H9 (cell line): ENCODE data around the gene AP3S2. TPM values are rescaled to one million over a fixed set of nuclear protein-coding genes. Genes with fewer than 3 reads are reported as not detected.

Experiments used
- DNase-seq: peaks from one replicate; pipeline ENCODE4 v3.0.0-alpha.2; 2017
- H2AFZ ChIP-seq: one replicate; pipeline ENCODE4 v1.6.1; 2013; ENCODE audit warnings: mild to moderate bottlenecking, low read length, control low read depth, moderate library complexity
- H2AK5ac ChIP-seq: 2 replicates; pipeline ENCODE4 v1.6.1; 2013; ENCODE audit warnings: low read length, control low read depth, mixed read lengths; ENCODE audit not compliant: insufficient read length
- H2BK120ac ChIP-seq: one replicate; pipeline ENCODE4 v1.6.1; 2013; ENCODE audit warnings: low read depth, mild to moderate bottlenecking, low read length, control low read depth, inconsistent platforms; ENCODE audit not compliant: poor library complexity, severe bottlenecking
- H2BK12ac ChIP-seq: 2 replicates; pipeline ENCODE4 v1.6.1; 2013; ENCODE audit warnings: low read length, control low read depth, mixed read lengths, low read depth; ENCODE audit not compliant: insufficient read length
- H2BK15ac ChIP-seq: 2 replicates; pipeline ENCODE4 v1.6.1; 2013; ENCODE audit warnings: low read depth, low read length, control low read depth
- H2BK20ac ChIP-seq: one replicate; pipeline ENCODE4 v1.6.1; 2013; ENCODE audit warnings: low read depth, mild to moderate bottlenecking, low read length, control low read depth, inconsistent platforms; ENCODE audit not compliant: poor library complexity, severe bottlenecking
- H2BK5ac ChIP-seq: 2 replicates; pipeline ENCODE4 v1.6.1; 2013; ENCODE audit warnings: low read length, control low read depth, mixed read lengths; ENCODE audit not compliant: insufficient read length
- H3K14ac ChIP-seq: 2 replicates; pipeline ENCODE4 v1.6.1; 2013; ENCODE audit warnings: low read length, control low read depth; ENCODE audit not compliant: insufficient read depth
- H3K18ac ChIP-seq: 2 replicates; pipeline ENCODE4 v1.6.1; 2013; ENCODE audit warnings: low read depth, mild to moderate bottlenecking, mixed read lengths, low read length, control low read depth; ENCODE audit not compliant: insufficient read length
- H3K23ac ChIP-seq: 2 replicates; pipeline ENCODE4 v1.6.1; 2013; ENCODE audit warnings: low read length, control low read depth, mixed read lengths, low read depth; ENCODE audit not compliant: insufficient read length
- H3K23me2 ChIP-seq: 2 replicates; pipeline ENCODE4 v1.6.1; 2013; ENCODE audit warnings: low read depth, mild to moderate bottlenecking, mixed read lengths, low read length, control low read depth; ENCODE audit not compliant: insufficient read length, poor library complexity, severe bottlenecking
- H3K27ac ChIP-seq: 2 replicates; pipeline ENCODE4 v1.5.1; 2013; ENCODE audit warnings: low read length, control low read depth, mixed read lengths, low read depth; ENCODE audit not compliant: insufficient read length
- H3K27me3 ChIP-seq: 2 replicates; pipeline ENCODE4 v1.6.1; 2013; ENCODE audit warnings: low read length, control low read depth, inconsistent platforms; ENCODE audit not compliant: insufficient read depth
- H3K4ac ChIP-seq: 2 replicates; pipeline ENCODE4 v1.6.1; 2013; ENCODE audit warnings: low read depth, mild to moderate bottlenecking, control low read depth, inconsistent platforms, low read length, moderate library complexity
- H3K4me1 ChIP-seq: 2 replicates; pipeline ENCODE4 v1.6.1; 2013; ENCODE audit warnings: low read length, control low read depth, inconsistent platforms; ENCODE audit not compliant: insufficient read depth
- H3K4me2 ChIP-seq: 2 replicates; pipeline ENCODE4 v1.6.1; 2013; ENCODE audit warnings: low read length, control low read depth, mixed read lengths; ENCODE audit not compliant: insufficient read length, insufficient read depth
- H3K56ac ChIP-seq: 2 replicates; pipeline ENCODE4 v1.6.1; 2013; ENCODE audit warnings: low read depth, mild to moderate bottlenecking, mixed read lengths, low read length, control low read depth; ENCODE audit not compliant: insufficient read length
- H3K79me1 ChIP-seq: 2 replicates; pipeline ENCODE4 v1.6.1; 2013; ENCODE audit warnings: low read depth, mild to moderate bottlenecking, moderate library complexity, low read length, control low read depth, inconsistent platforms; ENCODE audit not compliant: insufficient read depth, poor library complexity, severe bottlenecking
- H3K79me2 ChIP-seq: 2 replicates; pipeline ENCODE4 v1.6.1; 2013; ENCODE audit warnings: low read length, control low read depth, inconsistent platforms; ENCODE audit not compliant: insufficient read depth
- H3K9ac ChIP-seq: 2 replicates; pipeline ENCODE4 v1.6.1; 2013; ENCODE audit warnings: low read length, control low read depth, mixed read lengths; ENCODE audit not compliant: insufficient read length; ENCODE audit errors: extremely low read depth
- H3K9me3 ChIP-seq: one replicate; pipeline ENCODE4 v1.6.1; 2013; ENCODE audit warnings: low read depth, low read length, inconsistent platforms; ENCODE audit not compliant: control insufficient read depth
- H3T11ph ChIP-seq: one replicate; pipeline ENCODE4 v1.6.1; 2013; ENCODE audit warnings: mild to moderate bottlenecking, low read length, control low read depth, inconsistent platforms
- H4K20me1 ChIP-seq: one replicate; pipeline ENCODE4 v1.6.1; 2013; ENCODE audit not compliant: control insufficient read depth, insufficient read length, insufficient read depth
- H4K5ac ChIP-seq: 2 replicates; pipeline ENCODE4 v1.6.1; 2013; ENCODE audit warnings: low read depth, mild to moderate bottlenecking, mixed read lengths, low read length, control low read depth; ENCODE audit not compliant: insufficient read length
- H4K8ac ChIP-seq: replicated peaks from 2 replicates; pipeline ENCODE4 v1.6.1; 2013; ENCODE audit warnings: low read length, control low read depth, mixed read lengths, low read depth; ENCODE audit not compliant: insufficient read length
- H4K91ac ChIP-seq: 2 replicates; pipeline ENCODE4 v1.6.1; 2013; ENCODE audit warnings: low read depth, mild to moderate bottlenecking, moderate library complexity, mixed read lengths, low read length, control low read depth; ENCODE audit not compliant: insufficient read length
- H3K27ac Mint-ChIP-seq, 3 experiments: 2 replicates in 2 of 3; 3 replicates in 1 of 3; pipeline ENCODE4 v1.8.0; 2020 to 2021; ENCODE audit warnings: mixed read lengths in 3 of 3, mild to moderate bottlenecking in 1 of 3, moderate library complexity in 1 of 3
- H3K27me3 Mint-ChIP-seq: 2 replicates; pipeline ENCODE4 v1.8.0; 2021; ENCODE audit warnings: low read depth, mild to moderate bottlenecking, moderate library complexity, mixed read lengths
- H3K36me3 Mint-ChIP-seq, 3 experiments: 2 replicates in 2 of 3; 3 replicates in 1 of 3; pipeline ENCODE4 v1.8.0; 2020 to 2021; ENCODE audit warnings: low read depth in 3 of 3, mixed read lengths in 3 of 3; ENCODE audit not compliant: insufficient read depth in 1 of 3
- H3K4me1 Mint-ChIP-seq, 2 experiments: 2 replicates each; pipeline ENCODE4 v1.8.0; 2020; ENCODE audit warnings: mixed read lengths in 2 of 2
- H3K4me3 Mint-ChIP-seq, 2 experiments: 2 replicates in 1 of 2; 3 replicates in 1 of 2; pipeline ENCODE4 v1.8.0; 2020 to 2021; ENCODE audit warnings: mild to moderate bottlenecking in 2 of 2, mixed read lengths in 2 of 2, moderate library complexity in 1 of 2
- H3K9me3 Mint-ChIP-seq, 2 experiments: 2 replicates in 1 of 2; 3 replicates in 1 of 2; pipeline ENCODE4 v1.8.0; 2020; ENCODE audit warnings: mild to moderate bottlenecking in 2 of 2, mixed read lengths in 2 of 2, moderate library complexity in 1 of 2
- WGBS: extraction: QIAGEN DNeasy Blood & Tissue Kit; methylation state at CpG from one replicate; pipeline ENCODE4 v1.1.7; 2013; ENCODE audit warnings: missing lambda C conversion rate, low lambda C conversion rate, mixed read lengths; ENCODE audit not compliant: insufficient read length; ENCODE audit errors: extremely low coverage; 5-methylcytosine and 5-hydroxymethylcytosine counted together
- total RNA-seq: library from RNA; stranded (reverse); gene quantifications from 2 replicates; pipeline ENCODE4 v1.2.1, GENCODE V29; 2021
- TF ChIP-seq, protein P1 (sequence below): fragments of 200-600 bp; sonication (generic); conservative IDR thresholded peaks from 3 replicates; pipeline ENCODE4 v1.8.0; 2021; ENCODE audit warnings: antibody characterized with exemption, mild to moderate bottlenecking

Gene AP3S2
- total RNA-seq, 1 experiment from 2014 or later, result 33.9 TPM

DNA sequence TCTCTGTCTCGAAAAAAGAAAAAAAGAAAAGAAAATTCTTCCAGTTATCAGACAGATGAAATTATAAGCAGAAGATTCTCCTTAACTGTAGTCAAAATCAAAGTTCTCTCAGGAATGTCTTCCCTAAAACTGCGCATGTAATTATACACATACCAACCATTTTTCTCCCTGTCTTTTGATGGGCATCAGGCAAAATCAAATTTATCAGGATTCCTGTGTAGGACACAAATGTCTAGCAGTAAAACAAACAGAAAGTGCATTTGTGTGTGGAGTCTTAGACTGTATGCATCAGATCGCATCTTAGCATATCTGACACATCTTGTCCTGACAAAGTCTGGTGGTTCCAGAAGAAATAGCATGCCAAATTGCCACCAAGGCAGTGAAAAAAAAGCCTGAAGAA, 22.9 kb upstream of the AP3S2 start:
- Histone ChIP-seq H3K79me1 (no peaks in the 10 kb centered on the region), H3K27ac (no peak overlapping the region), H3K9me3 (no peaks in the 10 kb centered on the region), H3K9ac (no peak overlapping the region), H4K8ac (no peak overlapping the region), H2BK15ac (no peak overlapping the region), H3T11ph (no peak overlapping the region), H3K27me3 (0 out of 2 replicates have a peak, but pooled peaks cover 2% of the 10 kb centered on the region), H4K5ac (no peak overlapping the region), H4K91ac (no peak overlapping the region), H3K4me1 (no peaks in the 10 kb centered on the region), H2AFZ (no peak overlapping the region), H3K4ac (no peak overlapping the region), H4K20me1 (no peaks in the 10 kb centered on the region), H3K4me2 (no peak overlapping the region), H3K23ac (no peak overlapping the region), H2BK12ac (no peak overlapping the region), H2BK5ac (no peak overlapping the region), H2BK120ac (no peak overlapping the region), H3K14ac (no peak overlapping the region), H2AK5ac (no peak overlapping the region), H3K18ac (no peak overlapping the region), H3K79me2 (no peaks in the 10 kb centered on the region), H3K56ac (no peak overlapping the region), H2BK20ac (no peak overlapping the region), H3K23me2 (peaks cover 7% of the 10 kb centered on the region)
- H3K9me3 Mint-ChIP-seq, result no peaks in the 10 kb centered on the region
- TF ChIP-seq, protein P1, sequence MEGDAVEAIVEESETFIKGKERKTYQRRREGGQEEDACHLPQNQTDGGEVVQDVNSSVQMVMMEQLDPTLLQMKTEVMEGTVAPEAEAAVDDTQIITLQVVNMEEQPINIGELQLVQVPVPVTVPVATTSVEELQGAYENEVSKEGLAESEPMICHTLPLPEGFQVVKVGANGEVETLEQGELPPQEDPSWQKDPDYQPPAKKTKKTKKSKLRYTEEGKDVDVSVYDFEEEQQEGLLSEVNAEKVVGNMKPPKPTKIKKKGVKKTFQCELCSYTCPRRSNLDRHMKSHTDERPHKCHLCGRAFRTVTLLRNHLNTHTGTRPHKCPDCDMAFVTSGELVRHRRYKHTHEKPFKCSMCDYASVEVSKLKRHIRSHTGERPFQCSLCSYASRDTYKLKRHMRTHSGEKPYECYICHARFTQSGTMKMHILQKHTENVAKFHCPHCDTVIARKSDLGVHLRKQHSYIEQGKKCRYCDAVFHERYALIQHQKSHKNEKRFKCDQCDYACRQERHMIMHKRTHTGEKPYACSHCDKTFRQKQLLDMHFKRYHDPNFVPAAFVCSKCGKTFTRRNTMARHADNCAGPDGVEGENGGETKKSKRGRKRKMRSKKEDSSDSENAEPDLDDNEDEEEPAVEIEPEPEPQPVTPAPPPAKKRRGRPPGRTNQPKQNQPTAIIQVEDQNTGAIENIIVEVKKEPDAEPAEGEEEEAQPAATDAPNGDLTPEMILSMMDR, result no peak
- H3K4me1 Mint-ChIP-seq, result peaks cover 11 to 14% of the 10 kb centered on the region in 2 experiments
- H3K27me3 Mint-ChIP-seq, result peaks cover 8% of the 10 kb centered on the region
- no peak for DNase-seq
- H3K36me3 Mint-ChIP-seq, result no peaks in the 10 kb centered on the region
- no peak overlapping the region for H3K4me3 Mint-ChIP-seq
- WGBS, result no CpG with 5 or more reads among the region's 3 CpGs
- no peak overlapping the region for H3K27ac Mint-ChIP-seq
